ENCODE measurements around the gene ZBTB7C.

The ZBTB7C gene

GRCh38 chr18:48391868-48392267 lies 17.3 kb downstream of the ZBTB7C start:
- no peak for DNase-seq (ENCODE audit: low read depth)
- TF ChIP-seq CTCF (IDR thresholded peaks at IDR 0.05; ENCODE audit: control insufficient read depth, extremely low read depth, insufficient read depth), result no peak
- no peak overlapping the region for H3K4me3 ChIP-seq (ENCODE audit: low read depth, low read length)

DNA sequence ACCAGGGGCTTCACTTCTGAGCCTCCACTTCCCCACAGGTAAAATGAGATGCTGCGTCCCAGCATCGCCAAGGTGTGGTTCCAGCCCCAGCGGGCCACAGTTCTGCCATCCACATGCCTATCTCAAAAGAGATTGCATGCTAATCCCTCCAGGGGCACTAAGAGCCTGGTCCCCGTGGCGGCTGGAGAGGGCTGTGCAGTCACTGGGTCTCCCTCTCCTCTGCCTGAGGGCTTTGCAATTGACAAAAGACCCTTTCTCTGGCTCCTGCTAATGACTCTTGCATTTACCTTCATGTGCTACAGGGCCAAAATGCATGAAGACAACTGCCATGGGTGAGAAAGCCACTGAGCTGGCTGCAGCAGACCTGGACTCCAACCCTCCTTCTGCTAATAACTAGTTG lies 18.5 kb downstream of the ZBTB7C start:
- H3K4me3 ChIP-seq (ENCODE audit: low read depth, low read length), result no peak overlapping the region
- TF ChIP-seq CTCF (IDR thresholded peaks at IDR 0.05; ENCODE audit: control insufficient read depth, extremely low read depth, insufficient read depth), result no peak
- DNase-seq (ENCODE audit: low read depth), result no peak

- no peak for DNase-seq (ENCODE audit: low read depth)
- no peak for TF ChIP-seq CTCF (IDR thresholded peaks at IDR 0.05; ENCODE audit: control insufficient read depth, extremely low read depth, insufficient read depth)
- no peak overlapping the region for H3K4me3 ChIP-seq (ENCODE audit: low read depth, low read length)
Observed at GRCh38 chr18:48388478-48388877, 20.7 kb downstream of the ZBTB7C start.

- no peak for DNase-seq (ENCODE audit: low read depth)
- no peak for TF ChIP-seq CTCF (IDR thresholded peaks at IDR 0.05; ENCODE audit: control insufficient read depth, extremely low read depth, insufficient read depth)
Observed at GRCh38 chr18:48387300-48387699, 21.9 kb downstream of the ZBTB7C start.

DNA sequence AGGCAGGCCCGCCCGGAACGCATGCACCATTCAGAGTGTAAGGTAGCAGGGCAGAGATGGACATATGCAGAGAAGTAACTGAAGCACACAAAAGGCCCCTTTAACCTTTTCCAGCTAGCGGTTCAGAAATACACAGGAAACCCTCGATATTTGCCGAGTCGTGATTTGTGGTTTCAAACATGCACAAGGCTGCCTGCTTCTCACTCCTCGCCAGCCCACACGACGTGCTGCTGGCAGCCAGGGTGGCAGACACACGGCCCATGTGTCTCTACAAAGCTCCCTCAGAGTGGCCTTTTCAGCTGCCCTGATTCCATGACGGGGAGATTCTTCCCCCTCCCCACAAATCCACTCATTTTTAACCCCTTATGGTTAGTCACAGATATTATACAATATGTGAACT lies 23.6 kb downstream of the ZBTB7C start:
- no peak overlapping the region for H3K4me3 ChIP-seq (ENCODE audit: low read depth, low read length)
- TF ChIP-seq CTCF (IDR thresholded peaks at IDR 0.05; ENCODE audit: control insufficient read depth, extremely low read depth, insufficient read depth), result no peak
- DNase-seq (ENCODE audit: low read depth), result no peak

More at GRCh38 chr18:48387300-48387699, 21.9 kb downstream of the ZBTB7C start:
- H3K4me3 ChIP-seq (ENCODE audit: low read depth, low read length), result no peak overlapping the region

DNA sequence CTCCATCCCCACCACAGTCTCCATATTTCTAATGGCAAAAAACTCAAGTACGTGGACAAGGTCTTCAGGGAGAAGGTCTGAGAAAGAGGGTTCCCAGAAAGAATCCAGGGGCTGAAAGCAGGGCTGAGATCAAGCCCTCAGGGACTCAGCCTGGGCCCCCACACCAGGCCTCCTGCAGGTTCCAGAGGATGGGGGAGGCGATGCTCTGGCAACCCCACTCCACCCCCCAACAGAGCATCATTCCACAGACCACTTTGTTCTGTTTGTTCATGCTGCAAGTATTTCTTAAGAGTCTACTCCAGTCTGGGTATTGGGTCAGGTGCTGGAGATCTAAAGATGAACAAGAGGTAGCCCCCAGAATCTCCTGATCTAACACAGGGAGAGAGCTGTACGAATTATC lies 32.2 kb downstream of the ZBTB7C start:
- H3K4me3 ChIP-seq (ENCODE audit: low read depth, low read length), result no peak overlapping the region
- TF ChIP-seq CTCF (IDR thresholded peaks at IDR 0.05; ENCODE audit: control insufficient read depth, extremely low read depth, insufficient read depth), result no peak
- no peak for DNase-seq (ENCODE audit: low read depth)

GRCh38 chr18:48376406-48376805 lies 32.8 kb downstream of the ZBTB7C start:
- TF ChIP-seq CTCF (IDR thresholded peaks at IDR 0.05; ENCODE audit: control insufficient read depth, extremely low read depth, insufficient read depth), result no peak
- DNase-seq (ENCODE audit: low read depth), result no peak
- H3K4me3 ChIP-seq (ENCODE audit: low read depth, low read length), result no peak overlapping the region

All from LNCaP clone FGC (cell line).